AG08396 (cell line): ENCODE results near the gene TMEM115.

Experiments used
- DNase-seq: peaks from one replicate; pipeline ENCODE4 v3.0.0; 2012; ENCODE audit warnings: low spot score, mixed read lengths

TMEM115 gene

GRCh38 chr3:50378024-50378423, 18.7 kb upstream of the TMEM115 start:
- DNase-seq, result no peak

DNA sequence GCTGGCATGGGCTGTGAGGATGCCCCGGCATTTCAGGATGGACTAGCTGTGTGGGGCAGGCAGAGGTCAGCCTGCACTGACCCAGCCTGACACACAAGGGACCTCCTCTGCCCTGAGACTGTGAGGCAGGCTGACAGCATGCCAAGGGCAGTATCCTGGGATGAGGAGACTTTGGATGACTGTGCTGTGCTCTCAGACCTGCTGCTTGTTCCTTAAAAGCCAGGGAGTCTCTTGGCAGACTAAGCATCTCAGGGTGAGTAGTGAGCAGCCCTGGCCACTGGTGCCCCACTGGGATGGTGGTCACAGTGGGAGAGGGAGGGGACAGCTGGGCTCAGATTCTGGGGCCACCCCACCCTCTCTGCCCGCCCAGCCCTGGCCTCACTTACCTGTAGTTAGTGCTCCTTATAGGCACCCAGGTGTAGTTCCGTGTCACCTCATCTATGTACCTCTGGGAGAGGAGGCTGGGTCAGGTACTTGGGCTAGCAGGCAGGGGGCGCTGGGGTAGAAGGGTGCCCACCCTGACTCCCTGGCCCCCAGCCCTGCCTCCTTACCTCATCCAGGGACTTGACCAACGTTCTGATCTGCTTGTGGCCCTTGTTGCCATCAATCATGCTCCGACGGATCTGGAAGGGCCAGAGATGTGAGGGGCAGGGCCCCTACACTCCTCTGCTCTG, 16.1 kb upstream of the TMEM115 start:
- peak; percentile 42 for DNase-seq

DNA sequence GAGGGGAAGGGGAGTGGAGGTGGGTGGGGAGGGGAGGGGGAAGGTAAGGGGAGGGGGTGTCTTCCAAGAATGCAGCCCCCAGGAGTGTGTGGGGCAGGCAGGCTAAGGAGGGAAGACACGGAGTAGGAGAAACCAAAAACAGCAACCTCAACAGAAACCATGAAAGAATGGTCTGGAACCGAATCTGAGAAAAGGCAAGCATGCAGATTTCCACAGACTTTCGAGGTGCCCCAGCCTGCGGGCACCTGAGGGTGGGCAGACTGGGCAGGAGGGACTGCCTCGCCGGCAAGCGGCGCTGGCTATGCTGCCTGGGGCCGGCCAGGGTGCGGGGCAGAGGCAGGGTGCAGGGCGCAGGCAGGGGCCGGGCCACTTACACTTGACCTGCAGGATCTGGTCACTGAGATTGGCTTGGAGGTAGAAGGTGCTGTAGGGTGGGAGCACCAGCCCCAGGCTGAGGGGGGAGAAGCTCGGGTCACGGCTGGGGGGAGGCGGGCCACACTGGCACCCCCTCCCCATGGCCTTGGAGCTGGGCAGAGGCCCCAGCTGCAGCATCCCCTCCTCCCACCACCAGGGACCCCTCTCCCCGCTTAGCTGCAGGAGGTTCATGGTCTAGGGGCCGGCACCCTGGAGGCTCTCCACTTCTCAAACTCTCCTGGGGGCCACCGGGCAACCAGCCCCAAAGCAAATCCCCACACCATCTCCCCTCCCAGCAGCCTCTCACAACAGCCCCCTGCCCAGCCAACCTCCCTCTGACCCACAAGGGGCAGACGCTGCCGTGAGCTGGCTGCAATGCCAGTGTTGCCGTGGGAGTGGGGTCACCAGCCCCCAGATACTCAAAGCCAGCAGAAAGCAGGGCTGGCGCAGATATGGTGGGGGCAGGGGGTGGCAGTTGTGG, 15.3 kb upstream of the TMEM115 start:
- no peak for DNase-seq

DNA sequence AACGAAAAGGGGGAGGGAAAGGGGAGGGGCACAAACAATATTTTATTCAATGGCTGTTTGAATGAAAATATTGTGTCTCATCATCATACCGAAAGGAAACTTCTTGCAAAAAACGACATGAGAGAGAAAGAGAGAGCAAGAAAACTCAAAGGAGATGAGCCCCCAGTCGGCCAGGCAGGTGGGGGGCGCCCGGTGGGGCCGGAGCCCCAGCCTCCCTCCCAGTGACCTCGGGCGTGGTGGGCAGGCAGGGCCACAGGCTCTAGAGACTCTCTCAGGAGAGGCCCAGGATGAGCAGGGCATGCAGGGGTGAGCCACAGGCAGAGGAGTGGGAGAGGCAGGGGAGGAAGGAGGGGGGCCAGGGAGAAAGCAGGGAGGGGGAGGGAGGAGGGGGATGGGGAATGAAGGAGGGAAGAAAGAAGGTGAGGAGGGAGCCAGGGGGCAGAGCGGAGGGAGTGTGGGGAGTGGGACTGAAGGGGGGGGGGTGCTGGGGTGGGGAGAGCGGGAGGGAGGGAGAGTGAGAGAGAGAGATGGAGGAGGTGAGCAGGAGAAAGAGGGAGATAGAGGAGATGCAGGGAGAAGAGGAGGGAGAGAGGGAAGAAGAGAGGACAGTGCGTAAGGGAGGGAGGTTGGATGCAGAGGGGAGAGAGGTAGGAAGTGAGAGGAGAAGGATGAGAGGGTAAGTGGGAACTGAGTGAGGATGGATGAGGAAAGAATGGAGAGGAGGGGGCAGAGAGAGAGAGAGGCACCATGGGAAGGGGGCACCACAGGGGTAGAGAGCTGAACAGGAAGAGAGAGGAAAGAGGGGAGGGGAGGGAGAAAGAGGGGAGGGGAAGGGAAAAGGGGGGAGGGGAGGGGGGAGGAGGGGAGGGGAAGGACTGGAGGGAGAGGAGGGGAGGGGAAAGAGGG, 14.1 kb upstream of the TMEM115 start:
- no peak for DNase-seq

- no peak for DNase-seq
Observed at GRCh38 chr3:50372349-50372748, 13.0 kb upstream of the TMEM115 start.

GRCh38 chr3:50371133-50371685, 11.9 kb upstream of the TMEM115 start:
- no peak for DNase-seq

- no peak for DNase-seq
Observed at GRCh38 chr3:50370594-50370993, 11.3 kb upstream of the TMEM115 start.

- no peak for DNase-seq
Observed at GRCh38 chr3:50369012-50369670, 9.8 kb upstream of the TMEM115 start.

- no peak for DNase-seq
Observed at GRCh38 chr3:50365842-50366220, 6.5 kb upstream of the TMEM115 start.

GRCh38 chr3:50365080-50365841, 5.9 kb upstream of the TMEM115 start:
- DNase-seq, result peak; percentile 95

DNA sequence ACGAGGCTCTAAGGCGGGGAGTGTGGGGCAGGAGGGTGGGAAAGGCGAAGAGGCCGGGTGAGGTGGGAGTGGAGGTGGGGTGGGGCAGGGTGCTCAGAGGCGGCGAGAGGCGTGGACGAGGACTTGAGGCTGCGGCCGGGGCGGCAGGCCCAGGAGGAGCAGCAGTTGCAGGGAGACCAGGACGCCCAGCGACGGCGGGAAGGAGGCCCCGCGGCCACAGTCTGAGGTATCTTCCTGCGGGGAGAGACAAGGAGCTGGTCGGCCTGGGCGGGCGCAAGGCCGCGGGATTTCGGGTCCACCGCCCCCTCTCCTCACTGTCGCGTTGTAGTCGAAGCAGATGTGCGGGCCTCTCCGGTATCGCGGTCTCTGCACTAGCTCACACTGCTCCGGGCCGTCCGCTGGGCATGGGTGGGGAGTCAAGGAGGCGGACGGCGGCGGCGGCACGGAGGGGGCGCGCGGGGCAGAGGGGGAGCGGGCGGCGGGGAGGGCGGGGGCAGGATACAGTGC, 5.3 kb upstream of the TMEM115 start:
- DNase-seq, result no peak

DNA sequence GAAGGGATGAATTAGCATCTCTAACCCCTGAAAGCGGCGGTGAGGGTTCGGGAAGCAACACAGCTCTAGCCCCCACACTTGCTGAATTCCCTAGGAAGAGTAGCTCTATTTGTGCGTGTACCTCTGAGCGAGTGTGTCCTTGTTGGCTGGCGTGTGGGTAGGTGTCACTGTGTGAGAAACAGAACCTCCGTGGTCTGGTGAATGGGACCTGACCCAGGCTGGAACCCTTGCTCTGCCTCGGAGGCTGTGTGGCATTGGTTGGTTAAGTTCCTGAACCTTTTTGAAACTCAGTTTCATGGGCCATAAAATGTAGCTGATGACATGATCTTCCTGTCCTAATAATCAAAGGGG, 414 bp upstream of the TMEM115 start:
- no peak for DNase-seq

- no peak for DNase-seq
Observed at GRCh38 chr3:50358355-50358910, 888 bp downstream of the TMEM115 start.

DNA sequence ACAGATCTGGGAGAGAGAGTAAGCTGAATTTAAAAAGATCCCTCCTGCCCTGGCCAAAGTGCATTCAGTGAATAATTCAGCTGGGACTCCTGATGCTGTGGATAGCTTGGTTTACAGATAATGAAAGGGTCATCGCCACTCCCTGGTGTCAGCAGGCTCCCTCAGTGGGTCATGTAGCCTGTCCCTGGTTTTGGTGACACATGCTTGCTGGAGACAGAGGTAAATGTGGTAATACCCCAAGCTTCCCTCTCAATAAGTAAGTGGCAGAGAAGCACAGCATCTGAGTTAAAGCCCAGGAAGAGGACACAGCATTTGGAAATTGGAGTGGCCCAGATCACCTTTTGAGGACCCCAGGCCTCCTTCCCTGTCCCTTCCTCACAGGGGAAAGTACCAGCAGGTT, 1.8 kb downstream of the TMEM115 start:
- no peak for DNase-seq

DNA sequence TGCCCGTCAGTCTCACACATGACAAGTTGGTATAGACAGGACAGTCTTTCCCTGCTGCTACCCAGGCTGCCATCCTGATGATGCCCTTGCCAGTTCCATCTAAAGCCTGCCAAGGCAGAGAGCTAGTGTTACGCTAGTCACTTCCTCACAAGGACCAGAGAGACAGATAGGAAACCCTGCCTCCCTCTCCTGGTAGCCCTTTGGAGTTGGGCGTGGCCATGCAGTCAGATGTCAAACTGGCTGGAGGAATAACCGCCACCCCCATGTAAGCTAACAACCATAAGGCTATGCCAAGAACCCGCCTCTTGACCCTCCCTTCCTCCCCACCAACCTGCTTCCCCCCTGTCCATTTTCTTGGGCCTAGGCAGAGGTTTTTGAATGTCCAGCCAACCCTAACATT, 2.8 kb downstream of the TMEM115 start:
- no peak for DNase-seq

GRCh38 chr3:50355829-50356552, 3.3 kb downstream of the TMEM115 start:
- DNase-seq, result no peak

DNA sequence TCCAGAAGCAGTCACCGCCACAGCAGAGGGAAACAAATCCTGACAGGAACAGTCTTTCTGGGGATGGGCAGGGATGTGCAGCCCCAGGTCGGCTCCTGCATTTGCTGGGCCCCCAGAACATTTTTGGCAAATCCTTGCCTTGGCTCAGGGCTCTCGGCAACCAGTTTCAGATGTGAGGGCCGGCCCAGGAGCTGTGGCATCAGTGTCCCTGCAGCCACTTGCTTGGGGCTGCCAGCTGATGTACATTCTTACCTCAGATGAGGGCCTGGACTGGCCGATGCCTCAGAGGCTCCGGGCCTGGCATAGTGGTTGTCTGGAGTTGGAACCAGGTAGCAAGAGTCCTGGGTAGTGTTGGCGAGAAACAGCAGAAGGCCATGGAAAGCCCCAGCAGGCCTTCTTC, 4.5 kb downstream of the TMEM115 start:
- DNase-seq, result no peak

- DNase-seq, result no peak
Observed at GRCh38 chr3:50354186-50354764, 5.0 kb downstream of the TMEM115 start.

- DNase-seq, result no peak
Observed at GRCh38 chr3:50353245-50354004, 5.9 kb downstream of the TMEM115 start.
